Kidney epithelial cell (primary cell): ENCODE data around the gene ELAC2. TPM values are rescaled to one million over a fixed set of nuclear protein-coding genes. Genes with fewer than 3 reads are reported as not detected.

Experiments used
- DNase-seq: peaks from one replicate; pipeline ENCODE4 v3.0.0-alpha.2; 2010; ENCODE audit warnings: low read depth
- H3K27me3 ChIP-seq: 2 replicates; pipeline ENCODE4 v1.6.0; 2011; ENCODE audit warnings: low read length; ENCODE audit not compliant: control insufficient read depth, insufficient read depth
- H3K36me3 ChIP-seq: 2 replicates; pipeline ENCODE4 v1.5.1; 2011; ENCODE audit warnings: low read length; ENCODE audit not compliant: control insufficient read depth, insufficient read depth
- H3K4me3 ChIP-seq: 2 replicates; pipeline ENCODE4 v1.5.1; 2011; ENCODE audit warnings: low read depth, mild to moderate bottlenecking, control low read depth, low read length
- total RNA-seq: library from RNA; depleted of rRNA; stranded (reverse); fragments of >200 nt; gene quantifications from 2 replicates; pipeline ENCODE4 v1.2.3, GENCODE V29; 2015
- TF ChIP-seq, protein P1 (sequence below): IDR thresholded peaks from 2 replicates; pipeline ENCODE4 v1.5.1; 2011; ENCODE audit warnings: mild to moderate bottlenecking, moderate library complexity, low read length, control low read depth, inconsistent platforms; ENCODE audit not compliant: insufficient read depth, poor library complexity, severe bottlenecking

ELAC2 gene
- total RNA-seq, 1 donor from 2014 or later: 73.7 TPM

DNA sequence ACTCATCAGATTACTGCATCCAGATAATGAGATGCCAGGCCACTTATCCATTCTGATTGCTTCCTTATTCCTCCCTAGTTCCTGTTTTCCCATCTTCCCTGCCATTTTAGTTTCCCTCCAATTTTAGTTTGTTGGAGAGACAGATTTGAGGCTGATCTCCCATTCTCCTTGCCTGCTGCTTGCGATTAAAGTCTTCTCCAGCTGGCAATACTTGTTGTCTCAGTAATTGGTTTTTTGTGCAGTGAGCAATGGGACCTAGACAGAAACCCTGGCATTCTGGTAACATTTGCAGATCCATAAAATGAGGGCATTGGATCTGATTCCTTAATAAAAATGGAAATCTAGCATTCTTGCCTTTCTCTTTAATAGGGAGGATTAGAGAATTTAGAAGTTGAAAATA lies 17.6 kb upstream of the ELAC2 start:
- no peak overlapping the region for H3K4me3 ChIP-seq
- H3K36me3 ChIP-seq: no peaks in the 10 kb centered on the region
- TF ChIP-seq, protein P1, sequence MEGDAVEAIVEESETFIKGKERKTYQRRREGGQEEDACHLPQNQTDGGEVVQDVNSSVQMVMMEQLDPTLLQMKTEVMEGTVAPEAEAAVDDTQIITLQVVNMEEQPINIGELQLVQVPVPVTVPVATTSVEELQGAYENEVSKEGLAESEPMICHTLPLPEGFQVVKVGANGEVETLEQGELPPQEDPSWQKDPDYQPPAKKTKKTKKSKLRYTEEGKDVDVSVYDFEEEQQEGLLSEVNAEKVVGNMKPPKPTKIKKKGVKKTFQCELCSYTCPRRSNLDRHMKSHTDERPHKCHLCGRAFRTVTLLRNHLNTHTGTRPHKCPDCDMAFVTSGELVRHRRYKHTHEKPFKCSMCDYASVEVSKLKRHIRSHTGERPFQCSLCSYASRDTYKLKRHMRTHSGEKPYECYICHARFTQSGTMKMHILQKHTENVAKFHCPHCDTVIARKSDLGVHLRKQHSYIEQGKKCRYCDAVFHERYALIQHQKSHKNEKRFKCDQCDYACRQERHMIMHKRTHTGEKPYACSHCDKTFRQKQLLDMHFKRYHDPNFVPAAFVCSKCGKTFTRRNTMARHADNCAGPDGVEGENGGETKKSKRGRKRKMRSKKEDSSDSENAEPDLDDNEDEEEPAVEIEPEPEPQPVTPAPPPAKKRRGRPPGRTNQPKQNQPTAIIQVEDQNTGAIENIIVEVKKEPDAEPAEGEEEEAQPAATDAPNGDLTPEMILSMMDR: no peak
- peaks cover 2% of the 10 kb centered on the region for H3K27me3 ChIP-seq
- no peak for DNase-seq

DNA sequence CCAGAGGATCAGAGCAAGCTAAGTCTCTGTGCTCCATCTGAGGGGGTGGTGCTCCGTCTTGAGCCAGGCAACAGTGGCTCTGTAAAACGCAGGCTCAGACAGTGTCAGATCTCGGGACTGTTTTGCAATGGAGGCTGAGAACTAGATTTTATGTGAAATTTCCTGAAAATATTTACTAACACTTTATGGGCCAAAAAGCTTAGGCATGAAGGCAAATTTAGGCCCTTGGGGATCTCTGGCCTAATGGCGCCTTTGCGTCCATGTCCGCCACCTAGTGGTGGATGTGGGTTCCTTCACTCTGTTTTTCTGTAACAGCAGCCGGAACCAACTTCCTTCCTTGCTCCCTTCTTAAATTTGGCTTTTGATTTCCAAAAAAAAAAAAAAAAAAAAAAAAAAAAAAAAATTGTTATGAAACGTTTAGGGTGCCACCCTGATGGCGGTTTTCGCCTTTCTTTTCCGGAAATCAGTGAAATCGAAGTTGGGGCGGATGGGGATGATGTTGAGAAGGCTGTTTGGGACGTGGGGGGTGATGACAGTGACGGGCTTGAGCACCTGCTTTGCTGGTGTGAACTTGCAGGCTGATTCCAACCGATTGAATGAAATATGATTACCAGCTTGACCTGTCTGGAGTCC lies 14.0 kb upstream of the ELAC2 start:
- Histone ChIP-seq H3K36me3 (no peaks in the 10 kb centered on the region), H3K27me3 (no peaks in the 10 kb centered on the region), H3K4me3 (no peak overlapping the region)
- TF ChIP-seq, protein P1: peak; percentile 87
- DNase-seq: no peak

DNA sequence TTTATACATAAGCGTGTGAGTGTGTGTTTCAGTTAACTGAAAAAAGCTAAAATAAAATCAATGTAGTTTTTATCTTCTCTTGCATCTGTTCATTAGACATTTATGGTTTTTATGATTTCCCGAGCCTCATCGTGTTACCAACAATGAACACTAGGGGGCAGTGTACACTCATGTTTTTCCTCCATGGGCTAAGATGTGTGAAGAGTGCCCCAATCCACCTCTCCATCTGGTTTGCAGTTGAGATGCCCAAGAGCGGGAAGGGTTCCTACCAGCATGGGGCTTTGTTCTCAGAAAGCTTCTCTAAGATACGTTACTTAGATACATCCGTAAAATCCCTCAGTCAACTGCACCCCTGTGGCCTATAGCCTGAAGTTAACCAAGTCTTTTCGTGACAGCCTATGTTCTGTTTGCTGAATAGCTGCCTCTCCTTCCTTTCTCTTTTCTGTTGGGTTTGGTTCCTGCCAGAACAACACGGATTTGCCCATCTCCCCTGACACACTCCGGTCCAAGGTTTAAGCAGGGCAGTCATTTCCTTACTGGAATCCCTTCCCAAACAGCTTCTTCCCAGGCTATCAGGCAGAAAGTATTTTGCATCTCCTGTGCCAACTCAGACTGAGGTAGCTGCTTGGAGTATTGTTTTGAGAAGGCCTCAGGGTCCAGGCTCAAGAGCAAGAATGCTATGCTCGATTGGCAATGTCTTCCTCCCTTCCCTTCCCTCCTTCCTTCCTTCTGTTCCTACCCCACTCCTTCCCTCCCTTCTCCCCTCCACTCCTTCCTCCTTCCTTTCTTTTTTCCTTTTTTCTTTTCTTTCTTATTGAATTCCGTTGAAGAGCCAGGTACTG lies 12.9 kb upstream of the ELAC2 start:
- TF ChIP-seq, protein P1: peak; percentile 60
- Histone ChIP-seq H3K27me3 (peaks cover under 1% of the 10 kb centered on the region), H3K36me3 (no peaks in the 10 kb centered on the region), H3K4me3 (no peak overlapping the region)
- DNase-seq: no peak

DNA sequence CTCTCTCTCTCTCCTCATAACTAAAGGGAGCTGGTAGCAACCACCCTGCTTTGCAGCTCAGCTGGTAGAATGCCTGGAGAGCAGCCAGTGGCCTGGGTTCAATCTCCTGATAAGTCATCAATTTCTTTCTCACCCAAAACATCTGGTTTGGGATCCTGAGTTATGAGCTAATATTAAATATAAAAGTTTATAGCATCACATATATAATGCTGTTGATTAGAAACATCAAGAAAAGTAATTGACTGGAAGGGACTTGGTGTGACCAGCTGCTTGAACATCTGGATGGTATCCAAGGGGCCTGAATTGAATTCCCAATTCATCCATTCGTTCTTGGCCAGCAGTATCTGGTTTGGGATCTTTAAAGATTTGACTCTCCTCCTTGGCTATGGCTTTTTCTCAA lies 12.2 kb upstream of the ELAC2 start:
- TF ChIP-seq, protein P1: no peak
- no peak for DNase-seq
- no peak overlapping the region for H3K4me3 ChIP-seq
- H3K36me3 ChIP-seq: no peaks in the 10 kb centered on the region
- peaks cover 5% of the 10 kb centered on the region for H3K27me3 ChIP-seq

DNA sequence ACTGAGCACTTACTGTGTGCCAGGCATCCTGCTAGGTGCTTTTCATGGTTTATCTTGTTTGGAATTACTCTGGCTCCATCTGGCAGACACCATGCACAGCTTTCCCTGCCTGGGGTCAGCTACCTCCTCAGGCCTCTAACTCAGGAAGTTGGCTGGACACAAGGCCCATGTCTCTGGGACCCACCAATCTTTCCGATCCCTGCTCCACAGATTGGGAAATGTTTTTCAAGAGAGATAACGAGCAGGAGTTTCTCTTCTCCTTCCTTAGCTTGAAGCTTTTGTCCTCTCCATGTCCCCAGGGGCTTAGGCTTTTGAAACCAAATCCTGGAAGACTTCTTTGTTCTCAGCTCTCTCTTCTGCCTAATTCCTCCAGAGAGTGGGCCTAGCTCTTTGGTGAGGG lies 11.5 kb upstream of the ELAC2 start:
- TF ChIP-seq, protein P1: no peak
- no peak for DNase-seq
- Histone ChIP-seq H3K36me3 (no peaks in the 10 kb centered on the region), H3K27me3 (peaks cover 5% of the 10 kb centered on the region), H3K4me3 (no peak overlapping the region)
